Cardiac muscle cell (in vitro differentiated cells and primary cell): ENCODE results near the gene KDM4B. TPM values are rescaled to one million over a fixed set of nuclear protein-coding genes. Genes with fewer than 3 reads are reported as not detected.

ENCODE experiments used
- DNase-seq, 2 donors: peaks; one replicate each; pipeline versions ENCODE4 v3.0.0 to v3.0.0-alpha.2; 2010 to 2017; ENCODE audit warnings: low read depth in 1 of 2, low spot score in 1 of 2
- H3K27ac ChIP-seq: fragments of 200-600 bp; sonication (generic); 2 replicates; pipeline ENCODE4 v1.5.1; 2016
- H3K27me3 ChIP-seq: fragments of 200-600 bp; sonication (generic); 2 replicates; pipeline ENCODE4 v1.6.0; 2016; ENCODE audit warnings: control low read depth
- H3K36me3 ChIP-seq: fragments of 200-600 bp; sonication (generic); 2 replicates; pipeline ENCODE4 v1.5.1; 2016; ENCODE audit warnings: control low read depth
- H3K4me1 ChIP-seq: fragments of 200-600 bp; sonication (generic); 2 replicates; pipeline ENCODE4 v1.8.1; 2017; ENCODE audit warnings: low read depth, mild to moderate bottlenecking, mixed run types
- H3K4me3 ChIP-seq: fragments of 200-600 bp; sonication (generic); 2 replicates; pipeline ENCODE4 v1.5.1; 2016; ENCODE audit warnings: mild to moderate bottlenecking
- H3K9me3 ChIP-seq: fragments of 200-600 bp; sonication (generic); 2 replicates; pipeline ENCODE4 v1.5.1; 2017; ENCODE audit warnings: low read depth, mild to moderate bottlenecking, control low read depth
- polyA plus RNA-seq: library from polyadenylated mRNA; unstranded; fragments of >200 nt; fragmentation: Nextera tagmentation; extraction: Ambion mirVana; gene quantifications from 2 replicates; pipeline ENCODE4 v1.2.1, GENCODE V29; 2016
- total RNA-seq: library from RNA; depleted of rRNA; stranded (reverse); fragments of >200 nt; gene quantifications from 2 replicates; pipeline ENCODE4 v1.2.3, GENCODE V29; 2016
- TF ChIP-seq, protein P1 (sequence below): IDR thresholded peaks from 2 replicates; pipeline ENCODE4 v1.5.1; 2012; ENCODE audit warnings: low read depth, mild to moderate bottlenecking, low read length

Gene KDM4B
- total and polyA plus RNA-seq, 2 experiments from 2014 or later = 74.6 to 90.6 TPM

DNA sequence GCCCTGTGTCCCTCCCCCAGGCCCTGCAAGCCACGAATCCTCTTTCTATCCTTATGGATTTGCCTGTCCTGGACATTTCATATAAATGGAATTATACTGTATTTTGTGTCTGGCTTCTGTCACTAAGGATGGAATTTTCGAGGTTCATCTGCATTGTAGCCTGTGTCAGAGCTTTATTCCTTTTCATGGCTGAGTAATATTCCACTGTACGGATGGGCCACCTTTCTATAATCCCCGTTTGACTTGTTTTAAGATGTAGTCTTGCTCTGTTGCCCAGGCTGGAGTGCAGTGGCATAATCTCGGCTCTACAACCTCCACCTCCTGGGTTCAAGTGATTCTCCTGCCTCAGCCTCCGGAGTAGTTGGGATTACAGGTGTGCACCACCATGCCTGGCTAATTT, 3.9 kb upstream of the KDM4B start:
- DNase-seq = no peak

GRCh38 chr19:4966591-4966990, 2.3 kb upstream of the KDM4B start:
- Histone ChIP-seq H3K27ac (no peak overlapping the region), H3K27me3 (no peaks in the 10 kb centered on the region), H3K4me1 (no peaks in the 10 kb centered on the region), H3K36me3 (no peaks in the 10 kb centered on the region), H3K9me3 (no peaks in the 10 kb centered on the region), H3K4me3 (no peak overlapping the region)
- DNase-seq = no peak
- TF ChIP-seq, protein P1, sequence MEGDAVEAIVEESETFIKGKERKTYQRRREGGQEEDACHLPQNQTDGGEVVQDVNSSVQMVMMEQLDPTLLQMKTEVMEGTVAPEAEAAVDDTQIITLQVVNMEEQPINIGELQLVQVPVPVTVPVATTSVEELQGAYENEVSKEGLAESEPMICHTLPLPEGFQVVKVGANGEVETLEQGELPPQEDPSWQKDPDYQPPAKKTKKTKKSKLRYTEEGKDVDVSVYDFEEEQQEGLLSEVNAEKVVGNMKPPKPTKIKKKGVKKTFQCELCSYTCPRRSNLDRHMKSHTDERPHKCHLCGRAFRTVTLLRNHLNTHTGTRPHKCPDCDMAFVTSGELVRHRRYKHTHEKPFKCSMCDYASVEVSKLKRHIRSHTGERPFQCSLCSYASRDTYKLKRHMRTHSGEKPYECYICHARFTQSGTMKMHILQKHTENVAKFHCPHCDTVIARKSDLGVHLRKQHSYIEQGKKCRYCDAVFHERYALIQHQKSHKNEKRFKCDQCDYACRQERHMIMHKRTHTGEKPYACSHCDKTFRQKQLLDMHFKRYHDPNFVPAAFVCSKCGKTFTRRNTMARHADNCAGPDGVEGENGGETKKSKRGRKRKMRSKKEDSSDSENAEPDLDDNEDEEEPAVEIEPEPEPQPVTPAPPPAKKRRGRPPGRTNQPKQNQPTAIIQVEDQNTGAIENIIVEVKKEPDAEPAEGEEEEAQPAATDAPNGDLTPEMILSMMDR = no peak

More for the DNA sequence above, 3.9 kb upstream of the KDM4B start:
- TF ChIP-seq, protein P1 = no peak
- H3K27me3 ChIP-seq = no peaks in the 10 kb centered on the region
- no peaks in the 10 kb centered on the region for H3K9me3 ChIP-seq
- no peaks in the 10 kb centered on the region for H3K4me1 ChIP-seq
- no peak overlapping the region for H3K27ac ChIP-seq
- H3K36me3 ChIP-seq = no peaks in the 10 kb centered on the region
- H3K4me3 ChIP-seq = no peak overlapping the region

DNA sequence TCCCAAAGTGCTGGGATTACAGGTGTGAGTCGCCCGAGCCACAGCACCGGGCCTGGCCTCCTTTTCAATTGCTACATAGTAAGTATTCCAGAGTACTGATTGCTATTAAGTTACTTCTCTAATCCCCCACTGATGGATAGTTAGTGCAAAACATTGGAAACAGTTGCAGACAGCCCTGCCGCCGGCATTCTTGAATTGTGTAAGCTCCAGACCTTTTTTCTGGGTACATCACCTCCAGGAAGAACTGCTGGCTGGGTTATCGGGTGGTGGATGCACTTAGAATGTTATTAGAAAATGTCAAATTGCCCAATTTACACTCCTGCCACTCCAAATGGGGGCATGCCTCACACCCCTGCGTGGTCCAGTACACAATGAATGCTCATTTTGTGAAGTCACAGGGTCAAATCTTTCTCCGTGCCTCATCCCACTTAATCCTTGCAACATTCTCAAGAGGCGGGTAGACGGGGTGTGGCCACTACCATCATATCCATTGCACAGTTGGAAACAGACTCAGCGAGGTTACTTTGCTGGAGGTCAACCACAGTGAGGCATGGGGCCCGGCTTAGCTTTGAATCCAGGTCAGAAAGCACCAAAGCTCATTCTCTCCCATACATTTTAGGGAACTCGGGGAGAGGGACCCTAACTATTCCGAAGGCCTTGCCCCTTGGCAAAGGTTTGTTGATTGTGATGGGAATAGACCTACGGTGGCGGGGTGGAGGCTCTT, 1.0 kb upstream of the KDM4B start:
- Histone ChIP-seq H3K27ac (no peak overlapping the region), H3K27me3 (no peaks in the 10 kb centered on the region), H3K9me3 (no peaks in the 10 kb centered on the region), H3K36me3 (no peaks in the 10 kb centered on the region), H3K4me1 (no peaks in the 10 kb centered on the region), H3K4me3 (peak overlapping the region; percentile 11)
- TF ChIP-seq, protein P1 = no peak
- peak in 1 of 2 donors; percentile 64 for DNase-seq

GRCh38 chr19:4969292-4969771, 419 bp downstream of the KDM4B start:
- TF ChIP-seq, protein P1 = no peak
- H3K36me3 ChIP-seq = no peaks in the 10 kb centered on the region
- no peaks in the 10 kb centered on the region for H3K9me3 ChIP-seq
- H3K4me1 ChIP-seq = no peaks in the 10 kb centered on the region
- H3K4me3 ChIP-seq = peak overlapping the region; percentile 95
- no peaks in the 10 kb centered on the region for H3K27me3 ChIP-seq
- no peak for DNase-seq
- peak overlapping the region; percentile 81 for H3K27ac ChIP-seq

- TF ChIP-seq, protein P1 = no peak
- Histone ChIP-seq H3K9me3 (no peaks in the 10 kb centered on the region), H3K27me3 (no peaks in the 10 kb centered on the region), H3K4me3 (peak overlapping the region; percentile 95), H3K27ac (peak overlapping the region; percentile 81), H3K4me1 (peaks cover 2% of the 10 kb centered on the region), H3K36me3 (no peaks in the 10 kb centered on the region)
- DNase-seq = peak; percentile 22 to 24
Observed at GRCh38 chr19:4969772-4970531, 1.0 kb downstream of the KDM4B start.
